Fibroblast of lung (primary cell): ENCODE results near the gene KRTAP4-7. TPM values are rescaled to one million over a fixed set of nuclear protein-coding genes. Genes with fewer than 3 reads are reported as not detected.

Experiments
- DNase-seq, 2 donors: peaks; one replicate each; pipeline versions ENCODE4 v3.0.0 to v3.0.0-alpha.2; 2010; ENCODE audit warnings: low read depth in 2 of 2
- H2AFZ ChIP-seq: 2 replicates; pipeline ENCODE4 v1.5.1; 2012; ENCODE audit warnings: low read length, control low read depth, inconsistent platforms
- H3K27ac ChIP-seq: 2 replicates; pipeline ENCODE4 v1.5.1; 2011; ENCODE audit warnings: low read length, control low read depth; ENCODE audit not compliant: insufficient read depth
- H3K27me3 ChIP-seq: 2 replicates; pipeline ENCODE4 v1.5.1; 2011; ENCODE audit warnings: mild to moderate bottlenecking, low read length; ENCODE audit not compliant: control insufficient read depth, insufficient read depth
- H3K36me3 ChIP-seq: 2 replicates; pipeline ENCODE4 v1.5.1; 2011; ENCODE audit warnings: low read length; ENCODE audit not compliant: control insufficient read depth, insufficient read depth
- H3K4me1 ChIP-seq: 2 replicates; pipeline ENCODE4 v1.5.1; 2011; ENCODE audit warnings: low read length; ENCODE audit not compliant: control insufficient read depth, insufficient read depth; ENCODE audit errors: extremely low read depth
- H3K4me2 ChIP-seq: 2 replicates; pipeline ENCODE4 v1.5.1; 2011; ENCODE audit warnings: low read length, control low read depth; ENCODE audit not compliant: insufficient read depth; ENCODE audit errors: extremely low read depth
- H3K4me3 ChIP-seq, 4 experiments: fragments of 200-600 bp in 1 of 4; sonication (generic) in 1 of 4; replicated peaks in 1 of 4; 2 replicates each; pipeline ENCODE4 v1.5.1; 2011 to 2016; ENCODE audit warnings: low read length in 4 of 4, low read depth in 3 of 4, mild to moderate bottlenecking in 3 of 4, control low read depth in 2 of 4, inconsistent platforms in 1 of 4, mixed read lengths in 1 of 4; ENCODE audit not compliant: insufficient read depth in 1 of 4; ENCODE audit errors: control extremely low read depth in 1 of 4
- H3K79me2 ChIP-seq: 2 replicates; pipeline ENCODE4 v1.5.1; 2012; ENCODE audit warnings: mild to moderate bottlenecking, low read length, inconsistent platforms; ENCODE audit not compliant: control insufficient read depth, insufficient read depth
- H3K9ac ChIP-seq: 2 replicates; pipeline ENCODE4 v1.5.1; 2011; ENCODE audit warnings: mild to moderate bottlenecking, low read length, control low read depth; ENCODE audit not compliant: insufficient read depth
- H3K9me3 ChIP-seq: 2 replicates; pipeline ENCODE4 v1.5.1; 2012; ENCODE audit warnings: low read depth, low read length; ENCODE audit not compliant: control insufficient read depth, insufficient read depth
- H4K20me1 ChIP-seq: 2 replicates; pipeline ENCODE4 v1.5.1; 2011; ENCODE audit warnings: low read length; ENCODE audit not compliant: control insufficient read depth, insufficient read depth; ENCODE audit errors: extremely low read depth
- CTCF ChIP-seq, 2 donors: IDR thresholded peaks in 1 of 2; conservative IDR thresholded peaks in 1 of 2; 1 replicate in 1 of 2; 2 replicates in 1 of 2; pipeline ENCODE4 v1.5.1; 2011 to 2012; ENCODE audit warnings: low read length in 2 of 2, control low read depth in 1 of 2, inconsistent platforms in 1 of 2, low read depth in 1 of 2, mild to moderate bottlenecking in 1 of 2
- EZH2 ChIP-seq: IDR thresholded peaks from 2 replicates; pipeline ENCODE4 v1.5.1; 2012; ENCODE audit warnings: low read length, control low read depth, mild to moderate bottlenecking; ENCODE audit errors: missing control alignments
- polyA plus RNA-seq, 2 donors: library from polyadenylated mRNA; depleted of rRNA in 1 of 2; stranded (reverse) in 1 of 2; unstranded in 1 of 2; fragments of >200 nt; gene quantifications; 2 replicates each; pipeline ENCODE4 v1.2.1, GENCODE V29; 2011 to 2012; ENCODE audit warnings: missing spikeins in 1 of 2
- total RNA-seq: library from RNA; depleted of rRNA; stranded (reverse); fragments of >200 nt; gene quantifications from 2 replicates; pipeline ENCODE4 v1.2.1, GENCODE V29; 2014

Gene KRTAP4-7
- total and polyA plus RNA-seq, 2 donors (not counting 1 experiment from before 2014, with no cell fraction given) = not detected

- H3K27me3 ChIP-seq = no peaks in the 10 kb centered on the region
- no peak overlapping the region for H3K4me2 ChIP-seq
- no peak overlapping the region for H3K4me3 ChIP-seq
- no peaks in the 10 kb centered on the region for H3K79me2 ChIP-seq
- H3K36me3 ChIP-seq = no peaks in the 10 kb centered on the region
- TF ChIP-seq CTCF (conservative IDR thresholded peaks at IDR 0.05 in 1 of 2, IDR thresholded peaks at IDR 0.05 in 1 of 2; ENCODE audit: low read depth in 1 of 2, low read length in 2 of 2) (no peak), EZH2 (no peak)
- no peak for DNase-seq
- H3K9me3 ChIP-seq = no peaks in the 10 kb centered on the region
- H3K9ac ChIP-seq = no peak overlapping the region
- no peak overlapping the region for H2AFZ ChIP-seq
- H3K27ac ChIP-seq = no peak overlapping the region
- peaks cover 5% of the 10 kb centered on the region for H3K4me1 ChIP-seq
- no peaks in the 10 kb centered on the region for H4K20me1 ChIP-seq
These were observed 12.2 kb upstream of the KRTAP4-7 start for GRCh38 chr17:41071606-41072360.

- H3K9ac ChIP-seq = no peak overlapping the region
- no peak overlapping the region for H2AFZ ChIP-seq
- no peak overlapping the region for H3K27ac ChIP-seq
- no peaks in the 10 kb centered on the region for H3K9me3 ChIP-seq
- TF ChIP-seq EZH2 (no peak), CTCF (conservative IDR thresholded peaks at IDR 0.05 in 1 of 2, IDR thresholded peaks at IDR 0.05 in 1 of 2; ENCODE audit: low read depth in 1 of 2, low read length in 2 of 2) (no peak)
- no peaks in the 10 kb centered on the region for H3K27me3 ChIP-seq
- no peak for DNase-seq
- no peak overlapping the region for H3K4me3 ChIP-seq
- H4K20me1 ChIP-seq = no peaks in the 10 kb centered on the region
- no peaks in the 10 kb centered on the region for H3K4me1 ChIP-seq
- H3K4me2 ChIP-seq = no peak overlapping the region
- no peaks in the 10 kb centered on the region for H3K36me3 ChIP-seq
- no peaks in the 10 kb centered on the region for H3K79me2 ChIP-seq
These were observed 10.3 kb upstream of the KRTAP4-7 start for GRCh38 chr17:41073676-41074075.

GRCh38 chr17:41076788-41077187 is 7.2 kb upstream of the KRTAP4-7 start:
- DNase-seq = no peak
- TF ChIP-seq EZH2 (no peak), CTCF (conservative IDR thresholded peaks at IDR 0.05 in 1 of 2, IDR thresholded peaks at IDR 0.05 in 1 of 2; ENCODE audit: low read depth in 1 of 2, low read length in 2 of 2) (no peak)

More at GRCh38 chr17:41076788-41077187, 7.2 kb upstream of the KRTAP4-7 start:
- no peak overlapping the region for H2AFZ ChIP-seq
- H3K79me2 ChIP-seq = no peaks in the 10 kb centered on the region
- H3K4me1 ChIP-seq = no peaks in the 10 kb centered on the region
- no peak overlapping the region for H3K9ac ChIP-seq
- H3K9me3 ChIP-seq = no peaks in the 10 kb centered on the region
- no peaks in the 10 kb centered on the region for H3K36me3 ChIP-seq
- no peaks in the 10 kb centered on the region for H4K20me1 ChIP-seq
- no peaks in the 10 kb centered on the region for H3K27me3 ChIP-seq
- no peak overlapping the region for H3K4me3 ChIP-seq
- no peak overlapping the region for H3K27ac ChIP-seq
- no peak overlapping the region for H3K4me2 ChIP-seq
